Fibroblast of lung (primary cell): Measurements from ENCODE around the gene RPL19.

Experiments used
- EZH2 ChIP-seq: IDR thresholded peaks from 2 replicates; pipeline ENCODE4 v1.5.1; 2012; ENCODE audit warnings: low read length, control low read depth, mild to moderate bottlenecking; ENCODE audit errors: missing control alignments
- TF ChIP-seq, protein P1 (sequence below), 2 donors: IDR thresholded peaks in 1 of 2; conservative IDR thresholded peaks in 1 of 2; 1 replicate in 1 of 2; 2 replicates in 1 of 2; pipeline ENCODE4 v1.5.1; 2011 to 2012; ENCODE audit warnings: low read length in 2 of 2, control low read depth in 1 of 2, inconsistent platforms in 1 of 2, low read depth in 1 of 2, mild to moderate bottlenecking in 1 of 2

DNA sequence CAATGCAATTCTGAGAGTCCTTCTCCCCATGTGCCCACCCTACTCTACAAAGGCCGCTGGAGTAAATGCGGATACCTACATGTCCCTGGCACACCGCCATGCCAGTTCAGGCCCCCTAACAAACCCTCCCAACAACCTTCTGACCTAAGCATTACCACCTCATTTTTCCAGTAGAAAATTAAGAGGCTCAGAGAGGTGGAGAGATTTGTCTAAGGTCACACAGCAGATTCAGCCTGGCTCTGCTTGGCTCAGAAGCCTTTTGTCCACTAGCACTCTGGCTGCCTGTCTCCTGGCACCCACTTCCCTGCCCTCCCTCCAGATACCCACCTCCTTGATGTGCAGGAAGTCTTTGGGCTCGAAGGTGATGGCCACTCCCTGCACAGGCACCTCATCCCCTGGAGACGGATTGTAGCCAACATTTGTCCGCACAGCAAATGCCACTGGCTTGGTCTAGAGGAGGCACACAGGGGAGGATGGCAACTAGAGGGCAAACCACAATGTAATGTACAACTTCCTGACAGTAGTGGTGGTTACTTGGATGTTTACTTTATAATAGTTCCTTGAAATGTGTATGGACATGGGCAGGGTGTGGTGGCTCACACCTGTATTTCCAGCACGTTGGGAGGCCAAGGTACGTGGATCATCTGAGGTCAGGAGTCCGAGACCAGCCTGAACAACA, 12.8 kb upstream of the RPL19 start:
- TF ChIP-seq, protein P1, sequence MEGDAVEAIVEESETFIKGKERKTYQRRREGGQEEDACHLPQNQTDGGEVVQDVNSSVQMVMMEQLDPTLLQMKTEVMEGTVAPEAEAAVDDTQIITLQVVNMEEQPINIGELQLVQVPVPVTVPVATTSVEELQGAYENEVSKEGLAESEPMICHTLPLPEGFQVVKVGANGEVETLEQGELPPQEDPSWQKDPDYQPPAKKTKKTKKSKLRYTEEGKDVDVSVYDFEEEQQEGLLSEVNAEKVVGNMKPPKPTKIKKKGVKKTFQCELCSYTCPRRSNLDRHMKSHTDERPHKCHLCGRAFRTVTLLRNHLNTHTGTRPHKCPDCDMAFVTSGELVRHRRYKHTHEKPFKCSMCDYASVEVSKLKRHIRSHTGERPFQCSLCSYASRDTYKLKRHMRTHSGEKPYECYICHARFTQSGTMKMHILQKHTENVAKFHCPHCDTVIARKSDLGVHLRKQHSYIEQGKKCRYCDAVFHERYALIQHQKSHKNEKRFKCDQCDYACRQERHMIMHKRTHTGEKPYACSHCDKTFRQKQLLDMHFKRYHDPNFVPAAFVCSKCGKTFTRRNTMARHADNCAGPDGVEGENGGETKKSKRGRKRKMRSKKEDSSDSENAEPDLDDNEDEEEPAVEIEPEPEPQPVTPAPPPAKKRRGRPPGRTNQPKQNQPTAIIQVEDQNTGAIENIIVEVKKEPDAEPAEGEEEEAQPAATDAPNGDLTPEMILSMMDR (conservative IDR thresholded peaks at IDR 0.05 in 1 of 2, IDR thresholded peaks at IDR 0.05 in 1 of 2; ENCODE audit: low read depth in 1 of 2, low read length in 2 of 2) = no peak
- TF ChIP-seq EZH2 = no peak
